Lung (tissue), 12 donors: Measurements from ENCODE around the gene SH3GL2. TPM values are rescaled to one million over a fixed set of nuclear protein-coding genes. Genes with fewer than 3 reads are reported as not detected.

ENCODE experiments used
- ATAC-seq: fragments of 200-7000 bp; cut with Tn5 transposase; one replicate; pipeline ENCODE4 v1.9.1; 2020; ENCODE audit warnings: moderate number of reproducible peaks; ENCODE audit not compliant: insufficient read depth, low FRiP score
- DNase-seq, 3 donors: peaks; one replicate each; pipeline ENCODE4 v3.0.0-alpha.2; 2013 to 2017
- H3K27ac ChIP-seq, 2 donors: one replicate each; pipeline ENCODE4 v1.5.1; 2013; ENCODE audit warnings: mild to moderate bottlenecking in 2 of 2, moderate library complexity in 2 of 2, control low read depth in 1 of 2, inconsistent platforms in 1 of 2, low read depth in 1 of 2, low read length in 1 of 2
- H3K27me3 ChIP-seq, 3 donors: one replicate each; pipeline ENCODE4 v1.5.1; 2013; ENCODE audit warnings: low read length in 2 of 3; ENCODE audit not compliant: control insufficient read depth in 3 of 3, insufficient read depth in 3 of 3
- H3K36me3 ChIP-seq, 4 donors: one replicate each; pipeline ENCODE4 v1.5.1; 2013; ENCODE audit warnings: low read length in 4 of 4, mild to moderate bottlenecking in 1 of 4, moderate library complexity in 1 of 4; ENCODE audit not compliant: control insufficient read depth in 4 of 4, insufficient read depth in 4 of 4
- H3K4me1 ChIP-seq, 5 donors: one replicate each; pipeline ENCODE4 v1.5.1; 2013; ENCODE audit warnings: low read length in 5 of 5, mild to moderate bottlenecking in 2 of 5, moderate library complexity in 1 of 5; ENCODE audit not compliant: control insufficient read depth in 5 of 5, insufficient read depth in 5 of 5
- H3K4me3 ChIP-seq: one replicate; pipeline ENCODE4 v1.5.1; 2013; ENCODE audit warnings: mild to moderate bottlenecking, control low read depth, moderate library complexity
- H3K9ac ChIP-seq, 2 donors: one replicate each; pipeline ENCODE4 v1.5.1; 2013; ENCODE audit warnings: low read length in 2 of 2, control low read depth in 1 of 2; ENCODE audit not compliant: insufficient read depth in 1 of 2
- H3K9me3 ChIP-seq, 4 donors: one replicate each; pipeline ENCODE4 v1.5.1; 2013; ENCODE audit warnings: low read length in 3 of 4, mild to moderate bottlenecking in 1 of 4, moderate library complexity in 1 of 4; ENCODE audit not compliant: control insufficient read depth in 4 of 4, insufficient read depth in 3 of 4
- CTCF ChIP-seq: IDR thresholded peaks from 2 replicates; pipeline ENCODE4 v1.5.1; 2012; ENCODE audit warnings: mild to moderate bottlenecking; ENCODE audit errors: control extremely low read depth, extremely low read depth
- WGBS, 2 donors: extraction: QIAGEN DNeasy Blood & Tissue Kit; methylation state at CpG; one replicate each; pipeline ENCODE4 v1.1.7; 2013; 5-methylcytosine and 5-hydroxymethylcytosine counted together
- polyA plus RNA-seq, 2 donors: library from polyadenylated mRNA; stranded (reverse); fragments of 200-250 nt; gene quantifications; one replicate each; pipeline ENCODE4 v1.2.1, GENCODE V29; 2013
- total RNA-seq, 2 donors: library from RNA; depleted of rRNA in 1 of 2; stranded (reverse); fragments of >200 nt in 1 of 2; gene quantifications; one replicate each; pipeline ENCODE4 v1.2.1, GENCODE V29; 2014 to 2021
- donor health status: control.
- donor health status: control.
- donor health status: Bipolar disorder and iron deficiency.
- donor health status: healthy.
- donor health status: DM: yes; HTN: yes; CAD: no.

The SH3GL2 gene
- total and polyA plus RNA-seq, 4 donors, result 0.07 to 2.9 (median 1.1) TPM

DNA sequence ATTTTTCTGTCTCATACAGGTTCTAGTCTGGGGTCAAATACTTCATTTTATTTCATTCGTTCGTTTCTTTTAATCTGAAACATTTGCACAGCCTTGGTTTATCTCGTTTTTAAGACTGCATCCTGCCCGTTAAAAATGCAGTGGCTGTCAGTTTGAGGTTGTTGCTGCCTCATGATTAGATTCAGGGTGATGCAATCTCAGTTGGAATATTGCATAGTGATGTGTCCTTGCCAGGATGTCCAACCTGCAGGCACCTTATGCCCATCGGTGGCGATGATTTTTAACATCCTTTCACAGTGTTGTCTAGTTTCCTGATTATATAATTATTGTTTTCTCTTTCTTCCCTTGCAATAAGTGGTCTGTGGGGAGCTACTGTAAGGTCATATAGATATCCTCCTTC lies 45.1 kb downstream of the SH3GL2 start:
- 85 to 88% methylated on average over 6 of the region's 6 CpGs for WGBS, 2 donors

GRCh38 chr9:17624571-17624970 lies 45.7 kb downstream of the SH3GL2 start:
- no peak for ATAC-seq

More for the DNA sequence above, 45.1 kb downstream of the SH3GL2 start:
- H3K4me3 ChIP-seq, result no peak overlapping the region
- no peak overlapping the region for H3K27ac ChIP-seq
- H3K9me3 ChIP-seq, result peaks cover 0 to 5% (median 0%) of the 10 kb centered on the region in 4 donors
- DNase-seq, result no peak
- H3K4me1 ChIP-seq, result no peaks in the 10 kb centered on the region
- no peak for TF ChIP-seq CTCF
- no peaks in the 10 kb centered on the region for H3K36me3 ChIP-seq
- H3K27me3 ChIP-seq, result no peaks in the 10 kb centered on the region
- H3K9ac ChIP-seq, result no peak overlapping the region
- ATAC-seq, result no peak

GRCh38 chr9:17625644-17626388 lies 47.0 kb downstream of the SH3GL2 start:
- ATAC-seq (no peak), DNase-seq (peak in 2 of 3 donors; percentile 14 to 54)
- H3K4me3 ChIP-seq, result no peak overlapping the region
- peaks cover 0 to 5% (median 0%) of the 10 kb centered on the region in 4 donors for H3K9me3 ChIP-seq
- no peak overlapping the region for H3K9ac ChIP-seq
- 81 to 85% methylated on average over 6 of the region's 6 CpGs for WGBS, 2 donors
- H3K27me3 ChIP-seq, result no peaks in the 10 kb centered on the region
- no peaks in the 10 kb centered on the region for H3K4me1 ChIP-seq
- H3K27ac ChIP-seq, result no peak overlapping the region
- no peak for TF ChIP-seq CTCF
- H3K36me3 ChIP-seq, result no peaks in the 10 kb centered on the region

More at GRCh38 chr9:17624571-17624970, 45.7 kb downstream of the SH3GL2 start:
- H3K27me3 ChIP-seq, result no peaks in the 10 kb centered on the region
- H3K9ac ChIP-seq, result no peak overlapping the region
- TF ChIP-seq CTCF, result no peak
- H3K36me3 ChIP-seq, result no peaks in the 10 kb centered on the region
- no peak overlapping the region for H3K4me3 ChIP-seq
- H3K9me3 ChIP-seq, result peaks cover 0 to 5% (median 0%) of the 10 kb centered on the region in 4 donors
- no peak overlapping the region for H3K27ac ChIP-seq
- no peaks in the 10 kb centered on the region for H3K4me1 ChIP-seq
- no peak for DNase-seq

DNA sequence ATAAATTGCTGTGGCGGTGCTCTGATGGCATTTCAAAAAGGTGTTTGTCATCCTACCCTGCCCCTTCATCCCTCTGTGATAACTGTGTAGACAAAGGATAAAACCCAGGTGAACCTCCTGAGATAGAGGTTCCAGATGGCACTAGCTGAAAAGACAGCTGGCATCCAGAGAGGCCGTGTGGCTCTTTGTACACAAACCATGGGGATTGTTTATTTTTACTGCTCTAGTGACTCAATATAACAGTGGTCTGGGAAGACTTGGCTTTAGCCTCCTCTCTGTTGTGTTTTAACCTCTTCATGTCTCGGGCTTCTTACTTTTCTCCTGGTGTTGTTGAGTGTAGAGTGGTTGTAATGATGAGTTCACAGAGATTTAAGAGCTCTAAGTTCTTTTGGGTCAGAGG lies 48.8 kb downstream of the SH3GL2 start:
- H3K4me1 ChIP-seq, result no peaks in the 10 kb centered on the region
- no peak for DNase-seq
- 66 to 70% methylated on average over 3 of the region's 3 CpGs for WGBS, 2 donors
- ATAC-seq, result no peak
- TF ChIP-seq CTCF, result no peak
- no peak overlapping the region for H3K9ac ChIP-seq
- H3K27ac ChIP-seq, result no peak overlapping the region
- no peaks in the 10 kb centered on the region for H3K36me3 ChIP-seq
- H3K27me3 ChIP-seq, result no peaks in the 10 kb centered on the region
- peaks cover 0 to 5% (median 0%) of the 10 kb centered on the region in 4 donors for H3K9me3 ChIP-seq
- no peak overlapping the region for H3K4me3 ChIP-seq
